Activated T-cell treated with anti-CD3 and anti-CD28 coated beads, Interleukin-2, amount 50 U/mL, for 4 hours (primary cell): Measurements from ENCODE around the gene SH3TC2. TPM values are rescaled to one million over a fixed set of nuclear protein-coding genes. Genes with fewer than 3 reads are reported as not detected.

Experiments used
- ATAC-seq, 2 donors: fragments of 200-7000 bp; cut with Tn5 transposase; one replicate each; pipeline ENCODE4 v1.10.0; 2021
- DNase-seq: peaks from one replicate; pipeline ENCODE4 v3.0.0-alpha.2; 2020
- H3K27me3 Mint-ChIP-seq: one replicate; pipeline ENCODE4 v1.8.0; 2021; ENCODE audit warnings: low read depth, mixed read lengths
- H3K36me3 Mint-ChIP-seq: one replicate; pipeline ENCODE4 v1.8.0; 2022; ENCODE audit warnings: mixed read lengths; ENCODE audit not compliant: insufficient read depth
- H3K4me1 Mint-ChIP-seq: one replicate; pipeline ENCODE4 v1.8.0; 2021; ENCODE audit warnings: low read depth, mixed read lengths
- H3K4me3 Mint-ChIP-seq: one replicate; pipeline ENCODE4 v1.8.0; 2021; ENCODE audit warnings: mild to moderate bottlenecking, moderate library complexity, mixed read lengths
- H3K9me3 Mint-ChIP-seq: one replicate; pipeline ENCODE4 v1.8.0; 2021; ENCODE audit warnings: mixed read lengths
- total RNA-seq, 3 donors: library from RNA; stranded (reverse); gene quantifications; one replicate each; pipeline ENCODE4 v1.2.1, GENCODE V29; 2021

SH3TC2 gene
- total RNA-seq, 3 donors from 2014 or later = not detected

- H3K4me1 Mint-ChIP-seq = no peaks in the 10 kb centered on the region
These were observed 92.0 kb downstream of the SH3TC2 start for GRCh38 chr5:148970876-148971275.

DNA sequence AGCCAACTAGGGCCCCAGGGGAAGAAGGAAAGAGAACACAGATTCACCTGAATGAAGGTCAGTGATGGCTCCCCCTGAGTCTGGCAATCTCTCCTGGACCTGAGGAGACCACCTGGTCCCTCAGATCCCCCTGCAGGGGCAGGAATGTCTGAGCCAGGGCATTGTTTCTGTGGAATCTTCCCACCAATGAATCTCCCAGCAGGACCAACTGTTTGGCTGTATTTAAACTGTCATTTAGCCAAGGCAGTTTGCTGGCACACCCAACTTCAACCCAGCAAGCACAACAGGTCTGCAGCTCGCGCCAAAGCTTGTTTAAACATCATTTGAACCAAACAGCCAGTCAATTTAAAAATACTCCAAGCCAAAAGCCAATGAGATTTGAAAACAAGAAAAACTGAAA lies 92.6 kb downstream of the SH3TC2 start:
- no peak for DNase-seq
- Mint-ChIP-seq H3K4me1 (no peaks in the 10 kb centered on the region), H3K9me3 (no peaks in the 10 kb centered on the region), H3K27me3 (peaks cover 2% of the 10 kb centered on the region), H3K4me3 (no peak overlapping the region), H3K36me3 (no peaks in the 10 kb centered on the region)
- ATAC-seq = no peak

More at GRCh38 chr5:148970876-148971275, 92.0 kb downstream of the SH3TC2 start:
- Mint-ChIP-seq H3K9me3 (no peaks in the 10 kb centered on the region), H3K36me3 (no peaks in the 10 kb centered on the region), H3K4me3 (no peak overlapping the region), H3K27me3 (peaks cover 2% of the 10 kb centered on the region)
- ATAC-seq (no peak), DNase-seq (no peak)

- Mint-ChIP-seq H3K27me3 (peaks cover 2% of the 10 kb centered on the region), H3K9me3 (no peaks in the 10 kb centered on the region), H3K4me3 (no peak overlapping the region), H3K36me3 (no peaks in the 10 kb centered on the region), H3K4me1 (no peaks in the 10 kb centered on the region)
- ATAC-seq (no peak), DNase-seq (no peak)
These were observed 93.6 kb downstream of the SH3TC2 start for GRCh38 chr5:148969291-148969690.

DNA sequence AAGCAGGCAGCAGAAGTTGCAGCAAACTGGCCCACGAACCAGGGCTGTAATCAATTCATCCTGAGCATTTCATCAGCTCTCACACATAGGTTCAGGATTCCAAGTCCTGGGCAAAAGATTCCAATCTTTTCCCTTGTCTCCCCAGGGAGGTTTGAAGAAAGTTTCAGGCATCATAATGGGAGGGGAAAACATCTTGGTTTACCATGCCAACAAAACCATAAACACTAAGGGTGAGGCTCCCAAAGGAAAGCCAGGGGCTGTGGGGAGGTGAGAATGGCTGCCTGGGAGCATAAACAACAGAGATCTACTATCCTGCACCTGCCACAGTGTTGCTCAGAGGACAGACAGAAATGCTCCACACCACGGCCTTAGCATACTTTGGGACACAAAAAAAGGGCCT lies 94.6 kb downstream of the SH3TC2 start:
- no peaks in the 10 kb centered on the region for H3K27me3 Mint-ChIP-seq
- no peaks in the 10 kb centered on the region for H3K9me3 Mint-ChIP-seq
- no peak overlapping the region for H3K4me3 Mint-ChIP-seq
- ATAC-seq = no peak
- DNase-seq = no peak
- no peaks in the 10 kb centered on the region for H3K4me1 Mint-ChIP-seq
- no peaks in the 10 kb centered on the region for H3K36me3 Mint-ChIP-seq

GRCh38 chr5:148967783-148968182 lies 95.1 kb downstream of the SH3TC2 start:
- DNase-seq (no peak), ATAC-seq (no peak)
- Mint-ChIP-seq H3K4me1 (no peaks in the 10 kb centered on the region), H3K27me3 (no peaks in the 10 kb centered on the region), H3K36me3 (no peaks in the 10 kb centered on the region), H3K4me3 (no peak overlapping the region), H3K9me3 (no peaks in the 10 kb centered on the region)

GRCh38 chr5:148966938-148967337 lies 95.9 kb downstream of the SH3TC2 start:
- Mint-ChIP-seq H3K4me3 (no peak overlapping the region), H3K9me3 (no peaks in the 10 kb centered on the region), H3K4me1 (no peaks in the 10 kb centered on the region), H3K27me3 (no peaks in the 10 kb centered on the region), H3K36me3 (no peaks in the 10 kb centered on the region)
- DNase-seq (no peak), ATAC-seq (no peak)

- Mint-ChIP-seq H3K4me3 (no peak overlapping the region), H3K4me1 (no peaks in the 10 kb centered on the region), H3K27me3 (no peaks in the 10 kb centered on the region), H3K9me3 (no peaks in the 10 kb centered on the region), H3K36me3 (no peaks in the 10 kb centered on the region)
- no peak for ATAC-seq
- DNase-seq = no peak
These were observed 96.5 kb downstream of the SH3TC2 start for GRCh38 chr5:148966348-148966747.

GRCh38 chr5:148965511-148966265 lies 97.2 kb downstream of the SH3TC2 start:
- Mint-ChIP-seq H3K4me3 (no peak overlapping the region), H3K4me1 (no peaks in the 10 kb centered on the region), H3K9me3 (no peaks in the 10 kb centered on the region), H3K36me3 (no peaks in the 10 kb centered on the region), H3K27me3 (no peaks in the 10 kb centered on the region)
- DNase-seq (no peak), ATAC-seq (no peak)

DNA sequence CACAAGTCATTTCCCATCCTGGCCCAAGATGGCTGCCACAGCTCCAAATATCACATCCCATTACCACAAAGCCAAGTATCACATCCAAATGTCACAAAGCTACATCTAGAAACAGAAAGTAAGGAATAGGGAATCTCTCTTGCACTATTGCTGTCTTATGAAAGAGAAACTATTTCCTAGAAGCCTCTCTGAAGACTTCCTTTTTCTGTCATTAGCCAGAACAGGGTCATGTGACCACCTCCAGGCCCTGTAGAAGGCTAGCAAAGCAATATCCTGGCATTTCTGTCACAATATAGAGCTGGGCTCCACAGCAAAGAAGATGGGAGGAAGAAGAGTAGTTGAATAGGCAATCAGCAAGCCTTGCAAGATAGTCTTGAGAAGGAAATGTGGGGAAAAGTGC lies 99.2 kb downstream of the SH3TC2 start:
- Mint-ChIP-seq H3K27me3 (no peaks in the 10 kb centered on the region), H3K4me1 (no peaks in the 10 kb centered on the region), H3K36me3 (no peaks in the 10 kb centered on the region), H3K9me3 (no peaks in the 10 kb centered on the region), H3K4me3 (no peak overlapping the region)
- DNase-seq (no peak), ATAC-seq (no peak)

- H3K9me3 Mint-ChIP-seq = no peaks in the 10 kb centered on the region
- H3K4me1 Mint-ChIP-seq = no peaks in the 10 kb centered on the region
- no peaks in the 10 kb centered on the region for H3K36me3 Mint-ChIP-seq
- H3K27me3 Mint-ChIP-seq = no peaks in the 10 kb centered on the region
- no peak overlapping the region for H3K4me3 Mint-ChIP-seq
- ATAC-seq (no peak), DNase-seq (no peak)
These were observed 100.0 kb downstream of the SH3TC2 start for GRCh38 chr5:148962761-148963324.

- H3K36me3 Mint-ChIP-seq = no peaks in the 10 kb centered on the region
- DNase-seq (no peak), ATAC-seq (no peak)
- H3K4me3 Mint-ChIP-seq = no peak overlapping the region
- H3K27me3 Mint-ChIP-seq = no peaks in the 10 kb centered on the region
- H3K9me3 Mint-ChIP-seq = no peaks in the 10 kb centered on the region
- no peaks in the 10 kb centered on the region for H3K4me1 Mint-ChIP-seq
These were observed 100.7 kb downstream of the SH3TC2 start for GRCh38 chr5:148962200-148962550.

DNA sequence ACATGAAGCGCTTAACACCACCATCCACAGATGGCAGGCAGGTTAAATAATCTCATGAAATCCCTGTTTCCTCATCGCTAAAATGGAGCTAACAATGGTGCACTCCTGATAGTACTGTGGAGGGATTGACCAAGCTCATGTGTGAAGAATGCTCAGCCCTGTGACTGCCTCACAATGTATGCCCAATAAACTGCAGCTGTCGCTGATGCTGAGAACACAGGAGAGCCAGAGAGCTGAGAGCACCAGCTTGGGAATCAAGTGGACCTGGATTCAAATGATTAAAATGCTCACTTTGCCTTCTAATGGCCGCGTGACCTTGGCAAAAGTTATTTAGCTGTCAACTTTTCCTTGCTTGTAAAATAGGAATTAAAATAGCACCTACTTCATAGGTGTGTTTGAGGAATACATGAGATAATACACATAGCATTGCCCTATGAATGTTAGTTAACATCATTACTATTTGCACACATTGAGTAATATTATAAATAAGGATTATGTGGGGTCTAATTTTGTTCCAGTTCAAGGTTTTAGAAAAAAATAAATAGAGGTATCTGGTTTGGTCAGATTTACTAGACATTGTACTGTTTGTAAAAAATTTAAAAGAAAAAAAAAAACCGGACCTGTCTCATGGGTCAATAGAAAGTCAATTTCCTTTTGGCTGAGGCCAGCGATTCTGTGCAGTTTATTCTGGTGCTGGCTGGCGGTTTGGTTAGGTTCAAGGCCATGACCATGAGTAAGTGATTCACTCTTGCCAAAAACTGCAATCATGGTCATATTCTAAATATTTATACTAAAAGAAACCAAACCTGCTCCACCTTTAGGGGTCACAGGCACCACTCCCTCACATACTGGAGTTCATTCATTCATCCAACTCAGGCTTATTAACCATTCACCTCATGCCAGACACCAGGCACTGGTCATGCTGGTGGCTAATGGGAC lies 101.3 kb downstream of the SH3TC2 start:
- no peak for DNase-seq
- H3K4me1 Mint-ChIP-seq = no peaks in the 10 kb centered on the region
- H3K36me3 Mint-ChIP-seq = no peaks in the 10 kb centered on the region

DNA sequence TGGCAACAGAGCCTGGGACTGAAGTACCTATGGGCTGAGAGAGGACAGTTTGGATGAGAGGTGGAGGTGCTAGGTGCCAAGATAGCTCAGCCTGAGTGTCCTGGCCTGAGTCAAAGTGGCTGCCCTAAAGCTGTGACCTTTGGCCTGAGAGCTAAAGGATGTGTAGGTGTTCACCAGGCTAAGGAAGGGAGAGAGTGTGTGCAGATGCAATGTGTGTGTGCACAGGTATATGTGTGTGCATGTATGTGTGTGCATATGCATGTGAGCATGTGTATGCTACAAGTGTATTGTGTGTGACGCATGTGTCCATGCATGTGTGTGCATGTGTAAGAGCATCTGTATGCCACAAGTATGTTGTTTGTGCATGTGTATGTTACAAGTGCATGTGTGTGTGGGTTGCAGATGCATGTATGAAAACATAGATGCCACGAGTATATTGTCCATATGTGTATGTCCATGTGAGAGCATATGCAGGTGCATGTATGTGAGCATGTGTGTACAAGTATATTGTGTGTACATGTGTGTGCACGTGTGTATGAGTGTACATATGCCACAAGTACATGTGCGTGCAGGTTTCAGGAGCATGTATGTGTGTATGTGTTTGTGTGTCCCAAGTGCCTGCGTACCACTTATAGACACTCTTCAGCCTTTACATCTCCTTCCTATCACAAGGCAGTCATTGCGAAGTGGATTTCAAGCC lies 102.6 kb downstream of the SH3TC2 start:
- no peaks in the 10 kb centered on the region for H3K27me3 Mint-ChIP-seq
- DNase-seq (no peak), ATAC-seq (no peak)
- H3K9me3 Mint-ChIP-seq = no peaks in the 10 kb centered on the region
- H3K36me3 Mint-ChIP-seq = no peaks in the 10 kb centered on the region
- no peaks in the 10 kb centered on the region for H3K4me1 Mint-ChIP-seq
- no peak overlapping the region for H3K4me3 Mint-ChIP-seq

More for the DNA sequence above, 101.3 kb downstream of the SH3TC2 start:
- H3K27me3 Mint-ChIP-seq = no peaks in the 10 kb centered on the region
- H3K4me3 Mint-ChIP-seq = no peak overlapping the region
- ATAC-seq = no peak
- no peaks in the 10 kb centered on the region for H3K9me3 Mint-ChIP-seq

DNA sequence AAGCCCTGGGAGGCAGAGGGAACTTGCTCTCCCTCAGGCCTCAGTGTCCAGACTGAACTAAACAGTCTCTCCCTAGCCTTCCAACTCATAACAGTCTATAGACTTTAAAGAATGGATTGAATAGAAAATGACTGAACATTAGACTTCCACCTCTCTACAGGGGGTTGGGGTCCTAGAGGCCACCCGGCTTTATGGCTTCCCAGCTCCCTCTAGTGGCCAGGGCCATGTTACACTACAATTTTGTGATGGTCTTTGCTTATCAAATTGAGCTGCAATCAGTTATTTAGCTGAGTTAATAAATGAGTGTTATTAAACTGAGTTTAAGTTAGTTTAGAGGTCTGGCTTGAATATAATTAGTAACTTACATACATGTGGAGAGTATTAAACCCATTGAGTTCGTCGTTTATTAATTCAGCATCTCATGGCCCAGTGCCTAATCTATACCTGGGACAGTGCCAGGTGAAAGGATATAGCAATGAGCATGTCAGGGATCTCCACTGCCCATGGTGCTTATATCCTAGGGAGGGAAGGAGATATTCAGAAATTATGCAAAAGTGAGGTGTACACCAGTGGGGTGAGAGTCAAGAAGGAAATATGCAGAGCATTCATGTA lies 105.2 kb downstream of the SH3TC2 start:
- Mint-ChIP-seq H3K4me3 (no peak overlapping the region), H3K27me3 (no peaks in the 10 kb centered on the region), H3K36me3 (no peaks in the 10 kb centered on the region), H3K9me3 (no peaks in the 10 kb centered on the region), H3K4me1 (no peaks in the 10 kb centered on the region)
- ATAC-seq (no peak), DNase-seq (peak; percentile 34)
